Measurements from ENCODE around the gene LMAN1L. TPM values are rescaled to one million over a fixed set of nuclear protein-coding genes. Genes with fewer than 3 reads are reported as not detected.

The LMAN1L gene
- total RNA-seq, 1 donor from 2014 or later, result not detected

DNA sequence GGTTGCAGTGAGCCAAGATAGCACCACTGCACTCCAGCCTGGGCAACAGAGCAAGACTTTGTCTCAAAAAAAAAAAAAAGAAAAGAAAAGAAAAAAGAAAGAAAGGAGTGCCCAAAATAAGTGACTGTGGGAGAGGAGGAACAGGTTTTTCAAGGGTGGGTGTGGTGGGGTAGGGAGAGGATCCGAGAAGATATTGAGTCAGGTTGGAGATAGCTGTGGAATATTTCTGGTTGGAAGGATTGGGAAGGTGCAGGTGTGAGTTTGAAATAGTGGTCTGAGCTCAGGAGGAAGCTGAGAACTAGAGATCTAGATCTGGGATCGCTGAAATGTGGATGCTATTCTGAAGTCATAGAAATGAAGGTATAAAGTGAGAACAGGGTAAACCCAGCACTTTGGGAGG lies 52.7 kb downstream of the LMAN1L start:
- peaks cover 9 to 17% of the 10 kb centered on the region in 2 donors for H3K4me1 ChIP-seq
- no peak for DNase-seq (ENCODE audit: low spot score in 2 of 2)
- intact Hi-C loops (cut with DNase I), result no loop called here
- H3K9me3 ChIP-seq, result no peaks in the 10 kb centered on the region
- H3K27ac ChIP-seq, result no peak overlapping the region
- H3K4me3 ChIP-seq, result no peak overlapping the region
- no peak for TF ChIP-seq CTCF (IDR thresholded peaks at IDR 0.05)
- H3K27me3 ChIP-seq, result no peaks in the 10 kb centered on the region
- peaks cover 3 to 5% of the 10 kb centered on the region in 2 donors for H3K36me3 ChIP-seq

DNA sequence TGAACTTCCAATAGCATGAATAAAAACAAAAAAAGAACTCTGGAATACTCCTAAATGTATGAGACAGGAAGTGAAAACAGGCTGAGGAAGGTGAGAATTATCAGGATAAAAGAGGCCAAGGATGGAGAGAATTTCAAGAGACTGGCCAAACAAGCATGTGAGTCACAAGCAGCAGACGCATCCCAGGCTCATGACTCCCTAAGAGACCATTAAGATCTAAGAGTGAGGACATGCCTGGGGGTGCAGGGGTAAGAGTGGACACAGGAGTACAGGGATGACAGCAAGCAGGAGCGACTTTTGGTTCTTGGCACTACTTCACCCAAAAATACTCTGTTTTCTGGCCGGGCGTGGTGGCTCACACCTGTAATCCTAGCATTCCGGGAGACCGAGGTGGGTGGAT lies 53.5 kb downstream of the LMAN1L start:
- Histone ChIP-seq H3K4me1 (peaks cover 9 to 23% of the 10 kb centered on the region in 2 donors), H3K4me3 (no peak overlapping the region), H3K36me3 (peaks cover 3 to 5% of the 10 kb centered on the region in 2 donors), H3K27ac (no peak overlapping the region), H3K27me3 (no peaks in the 10 kb centered on the region), H3K9me3 (no peaks in the 10 kb centered on the region)
- DNase-seq (ENCODE audit: low spot score in 2 of 2), result no peak
- TF ChIP-seq CTCF (IDR thresholded peaks at IDR 0.05), result no peak
- intact Hi-C loops (cut with DNase I), result no loop called here

- Histone ChIP-seq H3K27ac (peak overlapping the region; percentile 31 to 46), H3K4me1 (peaks cover 9 to 37% of the 10 kb centered on the region in 2 donors), H3K4me3 (no peak overlapping the region), H3K27me3 (no peaks in the 10 kb centered on the region), H3K9me3 (no peaks in the 10 kb centered on the region), H3K36me3 (peaks cover 3 to 5% of the 10 kb centered on the region in 2 donors)
- no peak for TF ChIP-seq CTCF (IDR thresholded peaks at IDR 0.05)
- intact Hi-C loops (cut with DNase I), result no loop called here
- DNase-seq (ENCODE audit: low spot score in 2 of 2), result no peak
Measured at GRCh38 chr15:74867466-74868038, 54.9 kb downstream of the LMAN1L start.

DNA sequence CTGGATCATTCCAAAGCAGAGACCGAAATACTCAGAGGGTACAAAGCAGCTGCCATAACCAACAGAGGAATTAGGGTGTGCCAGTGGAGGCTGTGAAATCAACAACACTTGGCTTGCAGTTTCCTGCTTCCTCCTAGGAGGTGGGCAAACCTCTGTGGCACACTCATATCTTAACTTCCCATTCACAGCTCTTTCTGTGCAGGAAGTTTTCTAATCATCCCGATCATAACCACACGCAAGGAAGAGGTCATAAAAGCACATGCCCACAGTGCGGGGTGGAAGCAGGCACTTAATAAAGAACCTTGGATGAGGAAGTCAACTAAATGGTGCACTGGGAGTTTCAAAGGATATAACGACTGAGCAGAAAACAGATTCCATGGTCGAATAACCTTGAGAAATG lies 55.4 kb downstream of the LMAN1L start:
- peak in 1 of 2 donors; percentile 69 for DNase-seq (ENCODE audit: low spot score in 2 of 2)
- no peak overlapping the region for H3K4me3 ChIP-seq
- peaks cover 3 to 5% of the 10 kb centered on the region in 2 donors for H3K36me3 ChIP-seq
- H3K27me3 ChIP-seq, result no peaks in the 10 kb centered on the region
- H3K4me1 ChIP-seq, result peaks cover 9 to 37% of the 10 kb centered on the region in 2 donors
- no peaks in the 10 kb centered on the region for H3K9me3 ChIP-seq
- H3K27ac ChIP-seq, result peak overlapping the region; percentile 31 to 46
- intact Hi-C loops (cut with DNase I), result no loop called here
- no peak for TF ChIP-seq CTCF (IDR thresholded peaks at IDR 0.05)

DNA sequence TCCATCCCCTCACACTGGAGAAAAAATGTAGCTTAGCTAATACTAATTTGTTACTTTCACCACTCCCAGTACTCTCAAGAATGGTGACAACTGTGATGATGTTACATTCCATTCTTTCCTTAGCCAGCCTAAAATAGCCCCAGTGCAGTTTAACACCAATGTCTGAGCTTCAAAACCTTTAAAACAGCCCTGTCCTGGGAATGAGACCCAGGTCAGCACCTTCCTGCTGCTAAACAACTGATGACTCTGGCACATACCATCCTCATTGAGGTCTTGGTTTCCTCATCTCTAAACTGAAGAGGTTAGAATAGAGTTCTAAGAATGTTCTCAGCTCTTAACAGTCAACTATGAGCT lies 56.7 kb downstream of the LMAN1L start:
- peaks cover 9 to 40% of the 10 kb centered on the region in 2 donors for H3K4me1 ChIP-seq
- H3K36me3 ChIP-seq, result peaks cover under 1 to 2% of the 10 kb centered on the region in 2 donors

More for the DNA sequence above, 56.7 kb downstream of the LMAN1L start:
- no peak for DNase-seq (ENCODE audit: low spot score in 2 of 2)
- no peak for TF ChIP-seq CTCF (IDR thresholded peaks at IDR 0.05)
- H3K27me3 ChIP-seq, result no peaks in the 10 kb centered on the region
- H3K27ac ChIP-seq, result peak overlapping the region; percentile 43 to 52
- peak overlapping the region in 1 of 2 donors; percentile 27 for H3K4me3 ChIP-seq
- H3K9me3 ChIP-seq, result no peaks in the 10 kb centered on the region
- intact Hi-C loops (cut with DNase I), result no loop called here
